Adrenal gland (tissue), 5 donors: ENCODE data around the gene CPA2.

ENCODE experiments used
- POLR2A ChIP-seq, 2 donors: fragments of 450-650 bp; IDR thresholded peaks; one replicate each; pipeline ENCODE4 v1.6.1; 2017; ENCODE audit warnings: antibody characterized with exemption in 2 of 2, mild to moderate bottlenecking in 2 of 2, moderate library complexity in 1 of 2
- TF ChIP-seq, protein P1 (sequence below), 6 experiments: fragments of 450-650 bp in 4 of 6; fragments of 200-600 bp in 2 of 6; sonication (generic) in 1 of 6; IDR thresholded peaks; 1 replicate in 5 of 6; 2 replicates in 1 of 6; pipeline versions ENCODE4 v1.5.1 to v1.8.0; 2016 to 2021; ENCODE audit warnings: antibody characterized with exemption in 6 of 6, mild to moderate bottlenecking in 2 of 6, moderate library complexity in 1 of 6
- donor health status: DM: no; HTN: no; CAD: no.

DNA sequence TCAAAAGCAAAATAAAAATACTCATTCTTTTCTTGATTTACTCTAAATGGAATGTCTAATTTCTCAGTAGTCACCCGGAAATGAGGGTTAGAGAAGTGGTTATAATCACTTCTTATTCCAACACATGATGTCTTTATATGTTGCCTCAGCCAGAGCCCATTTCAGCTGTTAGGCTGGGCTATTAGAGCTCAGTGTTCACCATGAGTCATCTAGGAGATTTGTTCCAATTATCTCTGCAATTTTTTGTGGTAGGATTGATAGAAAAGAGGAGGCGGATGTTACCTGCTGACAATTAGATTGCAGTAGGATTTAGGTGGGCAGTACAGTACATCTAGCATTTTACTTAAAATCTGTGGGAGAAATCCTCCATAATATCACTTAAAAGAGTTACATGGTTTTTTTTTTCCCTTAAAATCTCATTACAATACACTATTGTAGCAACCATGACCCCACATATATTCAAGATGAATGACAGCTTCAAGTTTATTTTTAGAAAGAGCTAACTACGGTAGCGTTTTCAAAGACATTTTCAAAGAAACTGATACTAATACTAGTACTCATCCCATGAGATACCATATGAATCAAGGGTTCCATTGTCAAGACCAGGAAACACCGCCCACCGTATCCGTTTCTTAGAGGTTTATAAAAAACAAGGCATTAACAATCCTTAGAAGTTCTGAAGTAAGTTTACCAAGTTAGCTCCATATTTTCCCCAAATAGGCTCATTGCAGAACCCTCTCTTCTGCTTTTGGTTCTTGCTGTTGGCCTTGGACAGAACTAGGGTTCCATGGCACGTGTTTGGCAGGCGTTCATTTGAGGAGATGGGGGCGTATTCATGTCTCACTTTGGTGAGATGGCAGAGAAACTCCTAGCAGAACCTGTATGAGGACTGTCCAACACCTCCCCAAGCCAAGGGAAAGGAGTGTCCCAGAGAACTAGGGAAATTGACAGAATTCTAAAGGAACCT lies 10.4 kb downstream of the CPA2 start:
- TF ChIP-seq POLR2A (IDR thresholded peaks at IDR 0.05) = no peak
- TF ChIP-seq, protein P1, sequence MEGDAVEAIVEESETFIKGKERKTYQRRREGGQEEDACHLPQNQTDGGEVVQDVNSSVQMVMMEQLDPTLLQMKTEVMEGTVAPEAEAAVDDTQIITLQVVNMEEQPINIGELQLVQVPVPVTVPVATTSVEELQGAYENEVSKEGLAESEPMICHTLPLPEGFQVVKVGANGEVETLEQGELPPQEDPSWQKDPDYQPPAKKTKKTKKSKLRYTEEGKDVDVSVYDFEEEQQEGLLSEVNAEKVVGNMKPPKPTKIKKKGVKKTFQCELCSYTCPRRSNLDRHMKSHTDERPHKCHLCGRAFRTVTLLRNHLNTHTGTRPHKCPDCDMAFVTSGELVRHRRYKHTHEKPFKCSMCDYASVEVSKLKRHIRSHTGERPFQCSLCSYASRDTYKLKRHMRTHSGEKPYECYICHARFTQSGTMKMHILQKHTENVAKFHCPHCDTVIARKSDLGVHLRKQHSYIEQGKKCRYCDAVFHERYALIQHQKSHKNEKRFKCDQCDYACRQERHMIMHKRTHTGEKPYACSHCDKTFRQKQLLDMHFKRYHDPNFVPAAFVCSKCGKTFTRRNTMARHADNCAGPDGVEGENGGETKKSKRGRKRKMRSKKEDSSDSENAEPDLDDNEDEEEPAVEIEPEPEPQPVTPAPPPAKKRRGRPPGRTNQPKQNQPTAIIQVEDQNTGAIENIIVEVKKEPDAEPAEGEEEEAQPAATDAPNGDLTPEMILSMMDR (IDR thresholded peaks at IDR 0.05) = no peak
